Measurements from ENCODE around the gene GPR26. TPM values are rescaled to one million over a fixed set of nuclear protein-coding genes. Genes with fewer than 3 reads are reported as not detected.

The GPR26 gene
- total RNA-seq, 1 experiment from 2014 or later, result 0.07 TPM

DNA sequence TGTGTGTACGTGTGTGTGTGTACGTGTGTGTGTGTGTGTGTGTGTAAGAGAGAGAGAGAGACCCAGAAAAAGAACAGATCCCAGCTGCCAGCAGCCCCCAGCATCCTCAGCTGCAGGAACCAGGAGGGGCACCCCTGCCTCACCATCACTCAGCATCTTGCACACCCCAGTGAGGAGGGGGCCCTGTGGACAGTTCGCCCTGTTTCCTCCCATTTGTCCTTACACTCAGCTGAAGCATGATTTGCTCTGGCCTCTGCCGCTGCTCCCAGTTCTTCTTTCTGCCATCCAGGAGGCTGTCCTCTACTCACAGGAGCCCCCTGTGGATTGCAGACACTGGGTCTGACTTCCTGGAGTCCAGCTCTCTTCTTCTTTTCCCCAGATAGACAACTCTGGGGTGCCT is 9.7 kb downstream of the GPR26 start:
- Histone ChIP-seq H3K14ac (ENCODE audit: insufficient read depth, low read length) (no peak overlapping the region; the same call in 1 of the 2 replicates), H2BK12ac (ENCODE audit: insufficient read length, low read depth, low read length) (no peak overlapping the region), H3T11ph (ENCODE audit: low read length) (no peak overlapping the region), H2BK120ac (ENCODE audit: low read depth, low read length, poor library complexity, severe bottlenecking) (no peak overlapping the region), H3K4me1 (ENCODE audit: insufficient read depth, low read length) (no peaks in the 10 kb centered on the region), H3K9ac (ENCODE audit: extremely low read depth, insufficient read length, low read length) (no peak overlapping the region), H3K79me1 (ENCODE audit: insufficient read depth, low read depth, low read length, poor library complexity, severe bottlenecking) (no peaks in the 10 kb centered on the region), H3K23ac (ENCODE audit: insufficient read length, low read depth, low read length) (no peak overlapping the region), H2BK5ac (ENCODE audit: insufficient read length, low read length) (no peak overlapping the region), H3K23me2 (ENCODE audit: insufficient read length, low read depth, low read length, poor library complexity, severe bottlenecking) (no peaks in the 10 kb centered on the region), H3K4me2 (ENCODE audit: insufficient read depth, insufficient read length, low read length) (no peak overlapping the region), H4K20me1 (ENCODE audit: control insufficient read depth, insufficient read depth, insufficient read length) (no peaks in the 10 kb centered on the region), H4K91ac (ENCODE audit: insufficient read length, low read depth, low read length) (no peak overlapping the region), H4K8ac (replicated peaks; ENCODE audit: insufficient read length, low read depth, low read length) (no peak overlapping the region), H3K27ac (ENCODE audit: insufficient read length, low read depth, low read length) (no peak overlapping the region), H3K56ac (ENCODE audit: insufficient read length, low read depth, low read length) (no peak overlapping the region), H3K79me2 (ENCODE audit: insufficient read depth, low read length) (no peaks in the 10 kb centered on the region), H4K5ac (ENCODE audit: insufficient read length, low read depth, low read length) (no peak overlapping the region), H3K9me3 (ENCODE audit: control insufficient read depth, low read depth, low read length) (no peaks in the 10 kb centered on the region), H2AFZ (ENCODE audit: low read length) (no peak overlapping the region), H2BK15ac (ENCODE audit: low read depth, low read length) (no peak overlapping the region), H3K27me3 (ENCODE audit: insufficient read depth, low read length) (no peaks in the 10 kb centered on the region), H3K4ac (ENCODE audit: low read depth, low read length) (no peak overlapping the region), H3K18ac (ENCODE audit: insufficient read length, low read depth, low read length) (no peak overlapping the region), H2AK5ac (ENCODE audit: insufficient read length, low read length) (no peak overlapping the region), H2BK20ac (ENCODE audit: low read depth, low read length, poor library complexity, severe bottlenecking) (no peak overlapping the region)
- no peak for DNase-seq
- Mint-ChIP-seq H3K36me3 (ENCODE audit: insufficient read depth in 1 of 3, low read depth in 3 of 3) (no peaks in the 10 kb centered on the region; a peak in 1 of 7 replicates), H3K9me3 (no peaks in the 10 kb centered on the region), H3K4me1 (peaks cover 7 to 13% of the 10 kb centered on the region in 2 experiments), H3K27ac (no peak overlapping the region), H3K27me3 (ENCODE audit: low read depth) (peaks cover 15% of the 10 kb centered on the region), H3K4me3 (no peak overlapping the region)
- TF ChIP-seq, protein P1, sequence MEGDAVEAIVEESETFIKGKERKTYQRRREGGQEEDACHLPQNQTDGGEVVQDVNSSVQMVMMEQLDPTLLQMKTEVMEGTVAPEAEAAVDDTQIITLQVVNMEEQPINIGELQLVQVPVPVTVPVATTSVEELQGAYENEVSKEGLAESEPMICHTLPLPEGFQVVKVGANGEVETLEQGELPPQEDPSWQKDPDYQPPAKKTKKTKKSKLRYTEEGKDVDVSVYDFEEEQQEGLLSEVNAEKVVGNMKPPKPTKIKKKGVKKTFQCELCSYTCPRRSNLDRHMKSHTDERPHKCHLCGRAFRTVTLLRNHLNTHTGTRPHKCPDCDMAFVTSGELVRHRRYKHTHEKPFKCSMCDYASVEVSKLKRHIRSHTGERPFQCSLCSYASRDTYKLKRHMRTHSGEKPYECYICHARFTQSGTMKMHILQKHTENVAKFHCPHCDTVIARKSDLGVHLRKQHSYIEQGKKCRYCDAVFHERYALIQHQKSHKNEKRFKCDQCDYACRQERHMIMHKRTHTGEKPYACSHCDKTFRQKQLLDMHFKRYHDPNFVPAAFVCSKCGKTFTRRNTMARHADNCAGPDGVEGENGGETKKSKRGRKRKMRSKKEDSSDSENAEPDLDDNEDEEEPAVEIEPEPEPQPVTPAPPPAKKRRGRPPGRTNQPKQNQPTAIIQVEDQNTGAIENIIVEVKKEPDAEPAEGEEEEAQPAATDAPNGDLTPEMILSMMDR (conservative IDR thresholded peaks at IDR 0.05), result no peak
- WGBS (ENCODE audit: extremely low coverage, insufficient read length, low lambda C conversion rate), result no CpG with 5 or more reads among the region's 4 CpGs

Measured in H9 (cell line).